ENCODE results near the gene ABCC3. TPM values are rescaled to one million over a fixed set of nuclear protein-coding genes. Genes with fewer than 3 reads are reported as not detected.
A peak's percentile ranks its signal among the peaks of the same experiment; 100 is the strongest.

ABCC3 gene
- total and polyA plus RNA-seq, 8 donors = 47.2 to 209 (median 99.7) TPM

DNA sequence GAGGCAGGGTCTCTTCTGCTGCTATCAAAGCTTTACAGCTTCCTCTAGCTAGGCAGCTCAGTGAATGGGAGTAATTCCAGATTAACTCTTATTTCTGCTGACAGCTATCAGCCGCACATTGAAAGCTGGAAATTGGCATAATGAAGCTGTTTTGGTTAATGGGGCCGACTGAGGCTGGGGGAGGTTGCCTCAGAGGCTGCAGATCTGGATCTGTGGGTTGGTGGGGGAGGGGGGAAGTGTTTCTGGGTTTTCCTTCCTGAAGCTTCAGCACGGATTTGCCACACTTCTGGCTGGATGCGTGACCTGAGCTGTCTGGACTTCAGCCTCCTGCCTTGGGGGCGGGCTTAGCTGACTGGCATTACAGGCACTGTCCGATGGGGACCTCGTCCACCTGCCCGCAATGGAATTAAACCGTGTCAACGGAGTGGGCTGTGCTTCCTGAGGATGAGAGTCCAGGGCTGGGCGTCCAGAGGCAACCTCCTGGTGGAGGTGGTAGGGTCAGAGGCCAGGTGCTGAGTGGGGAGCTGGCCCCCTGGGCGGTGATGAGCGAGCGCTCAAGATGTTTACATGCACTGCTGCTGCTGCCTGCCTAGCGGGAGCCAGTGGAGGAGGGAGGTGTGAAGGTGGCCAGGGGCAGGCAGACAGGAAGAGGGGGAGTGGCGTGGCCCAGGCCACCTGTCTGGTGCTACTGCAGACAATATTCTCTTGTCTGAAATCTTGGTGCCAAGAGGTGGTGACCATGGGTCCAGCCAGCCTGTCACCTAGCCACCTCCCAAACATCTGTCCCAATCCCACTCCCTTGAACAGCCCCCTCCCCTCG, 6.7 kb upstream of the ABCC3 start:
- WGBS, 2 donors = 37 to 46% methylated on average over 17 of the region's 17 CpGs
- H3K9me3 ChIP-seq = no peaks in the 10 kb centered on the region
- H3K4me3 ChIP-seq = no peak overlapping the region
- FAIRE-seq = no peak
- H3K27me3 ChIP-seq = no peaks in the 10 kb centered on the region
- intact Hi-C loops (cut with DNase I) = loop anchor here in 2 of 3 donors (5.0 to 10.0 kb wide), 3 partner anchors 76 to 273 kb away; no protein-coding TSS in a partner anchor
- no peaks in the 10 kb centered on the region for H3K36me3 ChIP-seq
- TF ChIP-seq, protein P1, sequence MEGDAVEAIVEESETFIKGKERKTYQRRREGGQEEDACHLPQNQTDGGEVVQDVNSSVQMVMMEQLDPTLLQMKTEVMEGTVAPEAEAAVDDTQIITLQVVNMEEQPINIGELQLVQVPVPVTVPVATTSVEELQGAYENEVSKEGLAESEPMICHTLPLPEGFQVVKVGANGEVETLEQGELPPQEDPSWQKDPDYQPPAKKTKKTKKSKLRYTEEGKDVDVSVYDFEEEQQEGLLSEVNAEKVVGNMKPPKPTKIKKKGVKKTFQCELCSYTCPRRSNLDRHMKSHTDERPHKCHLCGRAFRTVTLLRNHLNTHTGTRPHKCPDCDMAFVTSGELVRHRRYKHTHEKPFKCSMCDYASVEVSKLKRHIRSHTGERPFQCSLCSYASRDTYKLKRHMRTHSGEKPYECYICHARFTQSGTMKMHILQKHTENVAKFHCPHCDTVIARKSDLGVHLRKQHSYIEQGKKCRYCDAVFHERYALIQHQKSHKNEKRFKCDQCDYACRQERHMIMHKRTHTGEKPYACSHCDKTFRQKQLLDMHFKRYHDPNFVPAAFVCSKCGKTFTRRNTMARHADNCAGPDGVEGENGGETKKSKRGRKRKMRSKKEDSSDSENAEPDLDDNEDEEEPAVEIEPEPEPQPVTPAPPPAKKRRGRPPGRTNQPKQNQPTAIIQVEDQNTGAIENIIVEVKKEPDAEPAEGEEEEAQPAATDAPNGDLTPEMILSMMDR (IDR thresholded peaks at IDR 0.05) = no peak
- H3K4me1 ChIP-seq = peaks cover 0 to 8% (median 0%) of the 10 kb centered on the region in 3 donors
- DNase-seq = peak in 5 of 6 donors; percentile 41 to 82 (median 47)
- ATAC-seq = peak in 3 of 4 donors; percentile 45 to 65 (median 51)
- peak overlapping the region in 2 of 4 donors; percentile 37 to 56 for H3K27ac ChIP-seq

DNA sequence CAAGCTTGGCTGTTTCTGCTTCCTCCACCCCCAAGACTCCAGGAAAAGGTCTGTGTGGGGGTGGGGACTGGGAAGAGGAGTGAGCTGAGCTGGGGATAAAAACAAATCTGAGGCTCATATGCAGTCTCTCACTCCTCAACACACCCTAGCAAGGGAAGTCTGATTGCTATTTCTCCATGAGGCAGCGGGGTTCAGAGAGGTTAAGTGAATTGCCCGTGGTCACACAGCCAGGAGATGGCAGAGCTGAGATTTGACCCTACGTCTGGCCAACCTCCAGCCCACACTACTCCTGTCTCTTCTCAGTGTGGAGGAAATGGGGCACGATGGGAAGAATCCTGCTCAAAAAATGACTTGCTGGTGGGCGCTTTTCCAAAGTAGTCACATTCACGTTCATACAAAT, 4.8 kb upstream of the ABCC3 start:
- WGBS, 2 donors = 51 to 56% methylated on average over 6 of the region's 6 CpGs
- ATAC-seq (no peak), DNase-seq (peak in 1 of 6 donors; percentile 15), FAIRE-seq (no peak)
- no peaks in the 10 kb centered on the region for H3K27me3 ChIP-seq
- intact Hi-C loops (cut with DNase I) = loop anchor here in 2 of 3 donors (5.0 to 10.0 kb wide), 4 partner anchors 62 to 275 kb away; no protein-coding TSS in a partner anchor
- TF ChIP-seq, protein P1 (IDR thresholded peaks at IDR 0.05) = no peak
- H3K36me3 ChIP-seq = no peaks in the 10 kb centered on the region
- no peak overlapping the region for H3K27ac ChIP-seq
- H3K4me1 ChIP-seq = peaks cover 0 to 8% (median 0%) of the 10 kb centered on the region in 3 donors
- no peaks in the 10 kb centered on the region for H3K9me3 ChIP-seq
- no peak overlapping the region for H3K4me3 ChIP-seq

DNA sequence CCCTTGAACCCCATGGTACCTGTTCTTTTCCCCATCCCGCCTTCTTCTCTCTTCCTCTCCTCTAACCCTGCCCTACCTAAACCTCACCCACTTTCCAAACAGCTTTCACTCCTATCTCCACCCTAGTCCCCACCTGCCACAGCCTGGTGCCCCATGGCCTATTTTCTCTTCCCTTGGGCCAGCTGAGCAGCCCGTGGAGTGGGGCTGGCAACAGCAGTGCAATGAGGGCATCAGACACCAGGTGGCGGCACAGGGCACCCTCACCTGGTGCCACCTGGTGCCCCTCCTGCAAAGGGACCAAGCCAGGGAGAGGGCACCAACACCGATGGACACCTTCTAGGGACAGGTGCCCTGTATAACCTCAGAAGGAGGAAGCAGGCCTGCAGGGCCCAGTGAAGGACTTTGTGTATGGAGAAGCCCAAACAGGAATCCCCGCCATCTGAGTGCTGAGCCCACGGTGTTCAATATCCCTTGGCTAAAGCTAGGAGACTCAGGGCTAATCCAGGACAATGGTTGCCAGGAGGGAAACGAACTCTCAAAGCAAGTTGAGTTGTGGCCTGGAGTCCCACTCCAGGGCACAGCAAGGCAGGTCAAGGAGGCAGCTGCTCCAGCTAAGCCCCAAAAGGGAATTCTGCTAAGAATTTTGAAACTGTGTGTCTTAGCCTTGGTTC, 4.0 kb upstream of the ABCC3 start:
- Histone ChIP-seq H3K4me1 (peaks cover 0 to 8% (median 0%) of the 10 kb centered on the region in 3 donors), H3K36me3 (no peaks in the 10 kb centered on the region), H3K4me3 (no peak overlapping the region), H3K9me3 (no peaks in the 10 kb centered on the region), H3K27me3 (no peaks in the 10 kb centered on the region), H3K27ac (no peak overlapping the region)
- FAIRE-seq (no peak), DNase-seq (peak; percentile 69 to 92 (median 87)), ATAC-seq (peak; percentile 68 to 82 (median 81))
- intact Hi-C loops (cut with DNase I) = loop anchor here in 1 of 3 donors (5.0 kb wide), 1 partner anchor 62 kb away; no protein-coding TSS in a partner anchor
- TF ChIP-seq, protein P1 (IDR thresholded peaks at IDR 0.05) = peak; percentile 87 to 92 (median 89)
- 33 to 34% methylated on average over 7 of the region's 7 CpGs for WGBS, 2 donors

DNA sequence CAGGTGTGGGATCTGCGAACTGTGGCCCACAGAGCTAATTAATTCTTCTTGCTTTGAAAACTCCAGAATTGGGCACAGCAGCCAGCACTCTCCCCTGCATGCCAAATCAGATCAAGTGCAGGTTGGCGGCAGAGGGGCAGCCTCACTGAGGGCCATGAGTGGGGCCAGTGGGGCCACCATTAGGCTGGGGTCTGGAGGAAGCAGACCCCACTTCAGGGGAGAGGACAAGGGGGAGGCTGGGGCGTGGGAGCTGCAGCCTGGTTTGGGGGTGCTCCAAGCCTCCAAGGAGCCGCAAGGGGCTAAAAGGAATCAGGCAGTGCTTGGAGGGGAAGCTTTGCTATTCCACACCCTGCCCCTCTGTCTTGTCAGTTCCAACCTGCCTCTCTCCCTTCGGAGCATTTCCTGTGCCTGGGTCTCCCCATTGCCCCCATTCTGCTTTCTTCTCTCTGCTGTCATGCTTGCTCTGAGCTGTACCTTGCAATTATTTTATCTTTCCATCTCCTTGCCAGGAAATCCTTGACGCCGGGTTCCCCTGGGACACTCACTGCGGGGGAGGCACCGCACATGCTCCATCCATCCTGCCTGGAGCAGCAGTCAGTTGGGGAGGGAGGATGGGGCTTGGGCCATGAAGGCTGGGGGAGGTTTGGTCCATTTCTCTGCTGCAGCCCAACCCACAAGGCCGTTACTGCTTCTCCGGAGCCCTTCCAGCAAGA, 3.3 kb upstream of the ABCC3 start:
- Histone ChIP-seq H3K36me3 (no peaks in the 10 kb centered on the region), H3K27ac (no peak overlapping the region), H3K27me3 (no peaks in the 10 kb centered on the region), H3K9me3 (no peaks in the 10 kb centered on the region), H3K4me3 (no peak overlapping the region), H3K4me1 (peaks cover 0 to 8% (median 4%) of the 10 kb centered on the region in 3 donors)
- DNase-seq (peak in 1 of 6 donors; percentile 32), ATAC-seq (no peak), FAIRE-seq (no peak)
- 70 to 71% methylated on average over 11 of the region's 11 CpGs for WGBS, 2 donors
- intact Hi-C loops (cut with DNase I) = loop anchor here in 1 of 3 donors (5.0 kb wide), 1 partner anchor 61 kb away; no protein-coding TSS in a partner anchor
- TF ChIP-seq, protein P1 (IDR thresholded peaks at IDR 0.05) = no peak
